GM19438 (cell line): Measurements from ENCODE around the gene IL36B.

ENCODE experiments used
- ATAC-seq: cut with Tn5 transposase; IDR thresholded peaks from one replicate; pipeline ENCODE4 v1.9.1; 2021; ENCODE audit warnings: low read depth; ENCODE audit not compliant: unreplicated experiment

The IL36B gene

DNA sequence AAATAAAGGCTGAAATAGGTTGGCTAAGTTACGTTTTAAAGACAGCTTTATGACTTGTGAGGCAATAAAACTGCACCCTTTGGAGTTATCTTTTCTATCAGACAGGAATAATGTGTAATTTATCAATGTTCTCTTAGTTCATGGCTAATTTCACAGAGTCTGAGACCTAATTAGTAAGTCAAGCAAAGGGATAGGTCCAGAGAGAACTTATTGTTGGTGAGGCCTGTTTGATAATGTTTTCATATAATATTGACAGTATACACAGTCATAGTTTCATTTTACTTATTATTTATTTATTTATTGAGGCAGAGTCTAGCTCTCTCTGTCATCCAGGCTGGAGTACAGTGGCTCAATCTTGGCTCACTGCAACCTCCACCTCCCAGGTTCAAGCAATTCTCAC lies 4.5 kb upstream of the IL36B start:
- no peak for ATAC-seq

DNA sequence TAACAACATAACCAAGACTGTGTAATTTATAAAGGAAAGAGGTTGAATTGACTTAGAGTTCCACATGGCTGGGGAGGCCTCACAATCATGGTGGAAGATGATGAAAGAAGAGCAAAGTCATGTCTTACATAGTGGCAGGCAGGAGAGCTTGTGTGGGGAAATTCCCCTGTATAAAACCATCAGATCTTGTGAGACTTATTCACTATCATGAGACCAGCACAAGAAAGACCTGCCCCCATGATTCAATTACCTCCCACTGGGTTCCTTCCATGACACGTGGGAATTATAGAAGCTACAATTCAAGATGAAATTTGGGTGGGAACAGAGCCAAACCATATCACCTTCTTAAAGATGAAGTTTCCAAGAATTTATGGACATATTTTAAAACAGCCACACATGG lies 3.9 kb upstream of the IL36B start:
- no peak for ATAC-seq

DNA sequence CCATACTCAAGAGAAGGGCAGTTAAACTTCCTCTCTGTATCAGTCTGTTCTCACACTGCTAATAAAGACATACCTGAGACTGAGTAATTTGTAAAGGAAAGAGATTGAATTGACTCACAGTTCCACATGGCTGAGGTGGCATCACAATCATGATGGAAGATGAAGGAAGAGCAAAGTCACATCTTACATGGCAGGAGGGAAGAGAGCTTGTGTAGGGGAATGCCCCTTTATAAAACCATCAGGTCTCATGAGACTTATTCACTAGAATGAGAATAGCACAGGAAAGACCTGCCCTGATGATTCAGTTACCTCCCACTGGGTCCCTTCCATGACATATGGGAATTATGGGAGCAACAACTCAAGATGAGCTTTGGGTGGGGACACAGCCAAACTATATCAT lies 1.4 kb upstream of the IL36B start:
- no peak for ATAC-seq

DNA sequence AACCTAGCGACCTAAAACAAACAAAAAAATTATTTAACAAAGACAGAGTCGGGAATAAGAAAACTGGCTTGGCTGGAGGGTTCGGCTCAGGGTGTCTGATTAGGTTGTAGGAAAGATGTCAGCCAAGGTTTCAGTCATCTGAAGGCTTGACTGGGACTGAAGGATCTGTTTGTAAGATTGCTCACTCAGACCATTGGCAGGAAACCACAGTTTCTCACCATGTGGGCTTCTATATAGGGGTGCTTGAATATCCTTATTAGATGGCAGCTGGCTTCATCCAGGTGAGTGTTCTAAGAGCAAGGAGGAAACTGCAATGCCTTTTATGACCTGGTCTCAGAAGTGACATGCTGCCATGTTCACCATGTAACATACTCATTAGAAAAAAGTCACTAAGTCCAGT lies 999 bp upstream of the IL36B start:
- no peak for ATAC-seq

DNA sequence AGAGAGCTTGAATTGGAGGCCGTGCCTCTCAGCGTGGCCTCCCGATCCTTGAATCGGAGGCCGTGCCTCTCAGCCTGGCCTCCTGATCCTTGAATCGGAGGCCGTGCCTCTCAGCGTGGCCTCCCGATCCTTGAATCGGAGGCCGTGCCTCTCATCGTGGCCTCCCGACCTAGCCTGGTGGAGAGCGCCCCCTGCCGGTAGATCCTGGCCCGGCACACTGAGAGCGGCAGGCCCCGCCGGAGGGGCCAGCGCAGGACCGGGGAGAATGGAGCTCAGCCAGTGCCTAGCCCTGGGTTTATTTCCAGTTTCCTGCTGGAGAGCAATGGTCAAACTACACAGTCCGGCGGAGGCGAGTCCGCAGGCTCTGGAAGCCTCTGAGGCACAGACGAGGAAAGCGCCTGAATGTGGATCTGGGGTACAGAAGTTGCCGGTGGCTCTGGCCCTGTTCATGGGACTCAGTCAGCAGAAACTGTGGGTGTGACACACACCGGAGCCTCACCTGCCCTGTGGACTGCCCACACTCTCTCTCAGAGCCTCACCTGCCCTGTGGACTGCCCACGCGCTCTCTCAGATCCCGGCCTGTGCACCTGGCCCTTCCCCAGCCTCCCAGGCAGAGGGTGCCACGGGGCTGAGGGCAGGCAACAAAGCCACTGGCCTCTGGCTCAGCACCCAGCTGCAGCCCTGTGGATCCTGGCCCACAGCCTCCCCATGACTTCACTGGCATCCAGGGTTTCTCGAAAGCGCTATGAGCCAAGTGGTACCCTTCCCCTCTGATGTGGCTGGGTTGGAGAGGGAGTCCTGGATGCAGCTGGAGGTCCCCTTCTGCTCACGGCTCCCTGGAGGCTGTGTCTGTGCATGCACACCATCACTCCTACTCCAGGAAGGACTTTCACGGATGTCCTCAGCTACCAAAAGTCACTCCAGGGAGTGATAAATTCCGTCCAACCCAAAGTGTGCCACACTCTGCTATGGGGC lies 1.5 kb downstream of the IL36B start:
- ATAC-seq = no peak

DNA sequence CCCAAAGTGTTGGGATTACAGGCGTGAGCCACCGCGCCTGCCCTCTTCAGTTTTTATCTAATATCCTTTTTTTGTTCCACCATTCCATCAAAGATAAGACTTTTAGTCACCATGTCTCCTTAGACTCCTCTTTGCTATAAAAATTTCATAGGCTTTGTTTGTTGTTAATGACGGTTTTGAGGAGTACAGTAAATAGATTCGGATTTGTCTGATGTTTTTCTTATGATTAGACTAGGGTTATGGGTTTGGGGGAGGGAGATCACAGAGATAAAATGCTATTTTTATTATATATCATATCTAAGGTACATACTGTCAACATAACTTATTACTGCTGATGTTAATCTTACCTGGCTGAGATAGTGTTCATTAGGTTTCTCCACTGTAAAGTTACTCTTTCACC lies 6.2 kb downstream of the IL36B start:
- no peak for ATAC-seq

DNA sequence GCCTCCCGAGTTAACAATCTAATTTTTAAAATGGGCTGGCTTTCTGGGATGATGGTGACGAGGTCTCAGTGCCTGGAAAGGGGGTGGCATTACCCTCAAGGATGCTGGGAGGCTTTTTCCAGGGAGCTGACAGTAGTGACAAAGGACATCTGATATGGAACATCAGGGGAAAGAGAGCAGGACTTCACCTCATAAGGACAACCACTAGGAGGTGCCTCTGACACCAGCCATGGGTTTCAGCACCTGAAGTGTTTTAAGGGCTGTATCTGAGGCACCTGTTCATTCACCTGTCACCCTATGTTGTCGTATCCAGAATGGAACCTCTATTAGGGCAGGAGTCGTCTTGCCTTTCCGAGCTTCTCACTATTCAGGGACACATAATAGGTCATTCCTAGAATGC lies 10.8 kb downstream of the IL36B start:
- ATAC-seq = no peak

DNA sequence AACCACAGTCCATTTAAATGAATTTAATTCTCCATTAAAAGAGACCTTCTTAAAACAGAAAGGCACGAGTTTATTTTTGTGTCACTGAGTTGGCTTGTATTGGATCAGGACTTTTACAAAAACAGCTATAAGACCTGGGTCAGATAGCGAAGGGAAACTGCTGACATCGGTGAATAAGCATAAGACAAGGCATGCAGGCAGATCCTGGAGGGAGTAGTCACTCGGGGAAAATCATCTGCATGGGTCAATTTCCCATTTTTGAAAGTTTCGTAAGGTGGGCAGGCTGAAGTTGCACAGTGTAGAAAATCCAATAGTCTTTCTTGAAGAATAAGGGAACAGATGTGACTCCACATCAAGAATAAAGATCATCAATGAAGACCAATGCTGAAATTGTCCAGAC lies 12.9 kb downstream of the IL36B start:
- ATAC-seq = no peak

DNA sequence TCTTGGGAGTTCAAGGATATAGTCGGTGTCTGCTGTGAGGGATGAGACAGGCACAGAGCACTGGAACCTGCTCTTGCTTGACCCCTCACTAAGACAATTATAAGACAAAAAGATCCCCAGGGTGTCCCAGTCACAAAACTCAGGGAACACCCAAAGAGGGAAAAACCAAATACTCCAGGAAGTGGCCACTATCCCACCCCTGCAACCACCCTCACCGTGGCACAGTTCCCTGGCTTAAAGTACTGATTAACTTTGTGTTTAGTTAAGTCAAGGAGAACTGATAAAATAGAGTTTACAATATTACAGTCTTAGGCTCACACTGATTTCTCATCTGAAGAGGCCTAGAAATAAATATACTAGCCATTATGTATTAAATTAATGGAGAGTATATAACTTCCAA lies 13.5 kb downstream of the IL36B start:
- no peak for ATAC-seq

DNA sequence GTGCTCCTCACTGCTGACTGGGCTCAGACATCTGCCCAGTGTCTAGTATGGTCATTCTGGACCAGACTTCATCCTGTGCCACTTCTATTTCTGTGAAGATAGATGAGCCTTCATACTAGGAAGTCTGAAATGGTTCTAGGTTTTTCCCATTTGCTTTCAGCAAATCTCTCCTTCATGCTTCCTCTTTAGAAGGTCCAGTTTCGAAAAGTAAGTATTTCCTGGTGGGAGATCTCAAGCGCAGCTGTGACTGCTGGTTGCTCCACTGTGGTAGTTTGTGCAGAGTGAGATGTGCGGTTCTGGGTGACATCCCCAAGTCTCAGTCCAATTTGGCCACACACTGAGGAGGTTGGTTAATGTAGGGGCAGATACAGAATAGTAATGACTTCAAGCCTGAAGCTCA lies 14.4 kb downstream of the IL36B start:
- ATAC-seq = no peak

DNA sequence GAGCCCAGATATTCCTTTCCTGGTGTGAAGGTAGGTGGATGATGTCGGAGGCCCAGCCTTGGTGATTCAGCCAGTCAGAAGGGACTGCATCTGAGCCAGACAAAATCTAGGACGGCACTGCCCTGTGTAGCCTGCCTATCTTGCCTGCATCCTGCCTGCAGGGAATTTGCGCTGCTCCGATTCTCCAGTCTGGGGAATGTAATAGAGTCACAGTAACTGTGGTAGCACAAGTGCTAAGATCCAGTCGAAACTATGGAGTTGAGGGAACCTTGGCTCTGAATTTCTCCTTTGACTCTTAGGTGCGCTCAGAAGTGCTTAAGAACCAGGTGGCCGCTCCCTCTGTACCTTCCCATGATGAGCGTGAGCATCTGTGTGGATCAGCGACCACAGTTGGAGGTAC lies 15.9 kb downstream of the IL36B start:
- no peak for ATAC-seq

DNA sequence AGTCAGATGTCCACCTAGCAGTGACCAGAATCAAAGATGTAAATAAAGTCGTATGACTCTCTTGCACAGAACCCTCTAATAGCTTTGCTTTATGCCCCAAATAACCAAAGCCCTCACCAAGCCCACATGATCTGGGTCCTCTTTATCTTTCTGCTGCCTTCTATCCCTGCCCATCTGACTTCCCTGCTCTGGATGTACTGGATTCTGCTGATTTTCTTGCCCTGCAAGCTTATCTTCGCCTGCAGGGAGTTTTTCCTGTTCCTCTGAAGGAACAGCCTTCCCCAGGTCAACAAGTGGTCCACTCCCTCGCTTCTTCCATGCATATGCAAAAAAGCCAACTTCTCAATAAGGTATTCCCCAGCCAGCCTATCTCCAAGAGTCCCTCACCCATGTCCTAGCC lies 18.7 kb downstream of the IL36B start:
- no peak for ATAC-seq

DNA sequence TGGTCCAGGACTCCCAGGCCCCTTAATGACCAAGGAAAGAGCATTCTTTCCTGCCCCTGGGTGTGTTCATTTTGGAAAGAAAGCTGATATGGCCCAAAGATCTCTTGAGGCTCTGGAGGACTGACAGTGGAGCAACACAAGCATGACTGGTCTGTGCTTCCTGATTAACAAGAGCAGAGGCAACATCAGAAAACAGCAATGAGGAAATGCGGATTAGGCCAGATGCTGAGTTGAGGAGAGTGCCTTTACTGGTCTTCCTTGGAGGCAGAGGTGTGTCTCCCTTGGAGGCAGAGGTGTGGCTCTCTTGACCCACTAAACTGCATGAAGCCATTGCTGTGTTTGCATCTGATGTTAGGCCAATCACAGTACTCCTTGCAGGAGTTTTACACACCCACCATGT lies 19.9 kb downstream of the IL36B start:
- no peak for ATAC-seq

DNA sequence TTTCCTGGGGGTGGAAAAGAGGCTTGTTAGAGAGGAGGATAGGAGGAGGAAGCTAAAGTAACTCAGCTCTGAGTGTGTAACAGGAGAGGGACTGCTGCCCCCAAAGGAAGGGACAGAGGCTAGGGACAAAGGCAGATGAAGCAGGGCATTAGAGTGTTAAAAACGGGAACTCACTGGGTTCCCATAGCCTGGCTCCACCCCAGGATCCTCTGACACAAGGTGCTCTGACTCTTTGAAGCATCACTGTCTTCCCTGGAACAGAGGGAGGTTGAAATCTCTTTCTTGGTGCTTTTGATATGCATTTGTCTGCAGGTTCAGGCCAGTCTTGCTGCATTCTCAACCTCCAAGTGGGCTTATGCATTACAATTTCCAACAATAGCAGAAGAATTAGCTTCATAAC lies 24.6 kb downstream of the IL36B start:
- no peak for ATAC-seq

DNA sequence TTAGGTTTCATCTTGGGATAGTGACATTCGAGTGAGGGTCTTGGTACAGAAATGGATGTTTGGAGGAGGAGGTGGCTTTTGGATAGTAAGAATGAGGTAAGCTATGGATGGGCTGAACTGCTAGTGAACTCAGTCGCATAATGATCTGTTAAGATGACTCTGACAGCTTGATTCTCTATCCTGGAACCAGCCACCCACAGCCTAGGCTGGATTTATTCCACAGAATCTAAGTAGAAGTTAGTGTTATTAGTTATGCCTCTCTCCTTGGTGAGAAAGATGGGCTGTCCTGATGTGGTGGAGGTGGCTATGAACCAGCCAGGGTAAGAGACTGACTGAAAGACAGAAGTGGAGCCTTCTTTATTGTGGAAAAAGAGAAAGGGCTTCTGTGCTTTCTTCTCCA lies 25.0 kb downstream of the IL36B start:
- no peak for ATAC-seq

DNA sequence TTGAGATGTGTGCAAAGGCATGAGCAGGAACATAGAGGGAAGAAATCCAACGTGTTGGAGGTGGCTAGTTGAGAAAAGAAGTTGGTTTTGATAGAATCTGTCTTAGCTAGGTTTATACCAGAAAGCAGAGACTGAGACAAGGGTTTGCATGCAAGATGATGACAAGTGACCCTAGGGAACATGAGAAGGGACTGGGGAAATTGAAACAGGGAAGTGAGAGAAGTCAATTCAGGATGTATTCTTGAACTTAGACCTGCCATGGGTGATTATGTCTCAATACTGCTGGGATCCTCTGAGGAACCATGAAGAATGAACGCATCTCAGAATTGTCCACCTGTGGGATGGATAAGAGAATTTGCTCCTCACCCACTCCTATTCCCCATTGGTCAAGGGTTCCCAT lies 26.9 kb downstream of the IL36B start:
- ATAC-seq = no peak

DNA sequence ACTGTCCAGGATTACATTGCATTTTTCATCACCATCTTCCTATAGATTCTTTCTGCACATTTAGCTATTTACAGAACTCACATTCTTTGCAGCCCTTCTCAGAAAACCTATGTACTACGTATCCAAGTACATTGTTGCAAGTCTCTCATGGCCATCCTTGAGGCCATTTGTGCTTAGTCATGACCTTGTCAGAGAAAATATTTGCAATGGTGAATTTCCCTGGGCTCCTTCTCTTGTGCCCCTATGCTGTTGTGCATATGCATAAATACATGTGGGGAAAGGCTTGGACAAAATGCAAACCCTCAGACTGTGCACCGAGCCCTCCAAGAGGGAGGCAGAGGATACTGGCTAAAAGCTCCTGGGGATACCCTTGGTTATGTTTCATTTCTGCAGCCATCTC lies 27.9 kb downstream of the IL36B start:
- ATAC-seq = no peak

DNA sequence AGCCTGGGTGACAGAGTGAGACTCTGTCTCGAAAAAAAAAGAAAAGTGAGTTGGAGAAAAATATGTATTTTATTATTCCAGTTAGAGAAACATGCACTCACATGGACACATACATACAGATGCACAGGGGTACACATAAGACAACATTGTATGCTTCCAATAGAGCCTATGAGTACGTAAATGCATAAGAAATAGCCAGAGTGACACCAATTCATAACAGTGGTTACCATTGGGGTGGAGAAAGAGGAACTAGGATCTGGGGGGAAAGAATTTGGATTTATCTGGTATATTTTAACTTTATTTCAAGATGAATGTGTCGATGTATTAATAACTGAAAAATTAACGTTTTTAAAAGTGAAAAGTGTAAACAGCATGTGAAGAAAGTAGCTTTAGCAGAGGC lies 31.4 kb downstream of the IL36B start:
- no peak for ATAC-seq

DNA sequence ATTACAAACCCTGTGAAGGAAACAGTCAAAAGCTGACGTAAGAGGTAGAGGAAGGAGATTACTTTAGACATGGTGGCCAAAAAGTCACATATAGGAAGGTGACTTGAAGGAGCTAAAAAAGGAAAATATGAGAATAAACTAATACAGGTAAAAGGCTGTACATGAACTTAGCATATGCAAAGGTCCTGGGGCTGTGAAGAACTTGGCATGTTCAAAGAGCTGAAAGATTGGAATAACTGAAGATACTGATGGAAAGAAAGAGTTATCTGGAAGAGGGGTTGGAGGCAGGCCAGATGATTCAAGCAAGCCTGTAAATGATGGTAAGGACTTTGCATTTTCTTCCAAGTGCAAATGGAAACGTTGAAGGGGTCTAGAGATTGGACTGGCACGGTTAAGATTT lies 34.2 kb downstream of the IL36B start:
- ATAC-seq = no peak

DNA sequence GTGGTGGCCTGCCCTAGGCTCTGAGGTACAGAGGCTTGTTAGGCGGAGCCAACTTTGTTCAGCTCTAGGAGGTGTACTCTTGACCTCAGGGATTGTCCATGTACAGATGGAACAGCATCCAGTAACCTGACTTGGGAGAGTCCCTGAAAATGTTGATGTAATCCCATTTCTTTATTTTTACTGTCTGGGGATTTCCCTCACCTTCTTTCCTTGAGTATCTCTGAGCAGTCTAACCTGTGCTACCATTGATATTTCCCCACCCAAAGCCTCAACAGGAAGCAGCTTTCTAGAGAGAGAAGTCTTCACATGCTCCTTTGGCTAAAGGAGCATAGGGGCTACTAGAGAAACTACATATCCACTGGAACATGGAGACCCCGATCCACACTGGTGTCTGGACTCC lies 37.0 kb downstream of the IL36B start:
- no peak for ATAC-seq

DNA sequence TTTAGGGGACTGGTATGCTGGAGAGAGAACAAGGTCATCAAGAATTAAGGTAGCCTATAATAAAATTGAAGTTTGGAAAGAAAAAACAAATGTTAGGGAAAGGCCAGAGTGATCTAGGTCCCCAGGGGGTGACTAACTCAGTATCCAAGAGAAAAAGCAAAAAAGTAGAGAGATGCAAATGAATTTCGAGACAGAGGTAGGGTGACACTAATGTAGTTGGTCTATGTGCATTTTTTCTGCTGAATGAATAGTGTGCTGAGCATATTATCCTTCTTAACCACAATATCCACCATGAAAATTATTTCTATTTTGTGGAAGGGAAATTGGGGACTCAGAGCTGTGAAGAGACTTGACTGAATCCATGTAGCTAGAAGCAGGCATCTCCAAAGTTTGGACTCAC lies 37.6 kb downstream of the IL36B start:
- ATAC-seq = no peak

DNA sequence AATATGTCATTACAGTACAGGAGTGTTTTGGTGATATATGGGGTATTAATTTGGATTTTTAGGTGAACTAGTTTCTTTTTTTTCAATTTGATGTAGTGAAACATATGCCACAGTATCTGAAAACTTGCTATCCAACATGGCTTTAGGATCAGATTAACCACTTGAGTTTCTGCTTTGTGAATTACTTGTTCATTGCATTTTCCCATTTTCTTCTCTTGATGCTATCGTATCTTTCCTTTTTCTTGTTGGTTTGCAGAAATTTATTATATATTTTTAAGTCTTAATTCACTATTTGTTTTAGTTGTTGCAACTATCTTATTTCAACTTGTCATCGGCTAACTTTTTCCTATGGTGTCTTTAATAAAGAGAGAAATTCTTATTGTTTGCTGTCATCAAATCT lies 38.6 kb downstream of the IL36B start:
- no peak for ATAC-seq

DNA sequence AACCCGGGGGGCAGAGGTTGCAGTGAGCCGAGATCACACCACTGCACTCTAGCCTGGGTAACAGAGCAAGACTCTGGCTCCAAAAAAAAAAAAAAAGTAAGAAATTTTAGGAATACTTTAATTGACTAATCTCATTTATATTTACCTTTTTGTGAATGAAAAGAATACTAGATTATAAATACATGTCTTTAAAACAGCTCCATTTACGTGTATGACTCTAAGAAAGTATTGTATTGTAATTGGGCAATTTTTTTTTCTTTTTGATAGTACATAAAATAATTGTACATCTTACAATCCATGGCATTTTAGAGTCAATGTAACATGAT lies 39.4 kb downstream of the IL36B start:
- no peak for ATAC-seq
